Mucosa of descending colon (tissue), 3 donors: ENCODE results near the gene OR8D2. TPM values are rescaled to one million over a fixed set of nuclear protein-coding genes. Genes with fewer than 3 reads are reported as not detected.
"Not testable (repeated sequence)": the region's sequence is repeated elsewhere in the genome, so short reads cannot be mapped to it uniquely, and the experiment has no call there.

Experiments
- ATAC-seq: fragments of 200-7000 bp; cut with Tn5 transposase; one replicate; pipeline ENCODE4 v1.9.1; 2020; ENCODE audit warnings: mild to moderate bottlenecking, moderate library complexity
- DNase-seq, 3 donors: peaks; one replicate each; pipeline ENCODE4 v3.0.0-alpha.2; 2020
- H3K36me3 ChIP-seq: fragments of 200-600 bp; one replicate; pipeline ENCODE4 v1.8.0; 2021; ENCODE audit warnings: low read depth, mild to moderate bottlenecking
- H3K4me1 ChIP-seq: fragments of 200-600 bp; one replicate; pipeline ENCODE4 v1.8.0; 2021; ENCODE audit warnings: low read depth, mild to moderate bottlenecking
- H3K4me3 ChIP-seq: fragments of 200-600 bp; one replicate; pipeline ENCODE4 v1.8.0; 2021; ENCODE audit warnings: mild to moderate bottlenecking
- H3K9me3 ChIP-seq: fragments of 200-600 bp; one replicate; pipeline ENCODE4 v1.8.0; 2021; ENCODE audit warnings: mild to moderate bottlenecking
- intact Hi-C, 2 donors: fragments of 100-400 bp; cut with DNase I in 1 of 2; cut with micrococcal nuclease in 1 of 2; formaldehyde crosslinking; loops; one replicate each; pipeline versions ENCODE4 v1.11.0 to v1.11.1; 2022; cut with DNase I, micrococcal nuclease
- total RNA-seq, 3 donors: library from RNA; stranded (reverse); fragmentation: NEBNext Ultra II Directional in 2 of 3; extraction: Animal tissue kit (Norgen Biotek cat#: 25700) in 2 of 3; gene quantifications; one replicate each; pipeline versions ENCODE4 v1.2.1 to v1.2.4, GENCODE V29; 2021 to 2023
- TF ChIP-seq, protein P1 (sequence below): fragments of 200-600 bp; IDR thresholded peaks from one replicate; pipeline ENCODE4 v1.8.0; 2022; ENCODE audit warnings: antibody characterized with exemption, mild to moderate bottlenecking
- donor health status: DM: no; HTN: no; CAD: no; lungs with moderate emphysema.
- donor health status: DM: no; HTN: no; CAD: no.
- donor health status: DM: no; HTN: yes; CAD: no.

The OR8D2 gene
- total RNA-seq, 3 donors from 2014 or later = not detected

DNA sequence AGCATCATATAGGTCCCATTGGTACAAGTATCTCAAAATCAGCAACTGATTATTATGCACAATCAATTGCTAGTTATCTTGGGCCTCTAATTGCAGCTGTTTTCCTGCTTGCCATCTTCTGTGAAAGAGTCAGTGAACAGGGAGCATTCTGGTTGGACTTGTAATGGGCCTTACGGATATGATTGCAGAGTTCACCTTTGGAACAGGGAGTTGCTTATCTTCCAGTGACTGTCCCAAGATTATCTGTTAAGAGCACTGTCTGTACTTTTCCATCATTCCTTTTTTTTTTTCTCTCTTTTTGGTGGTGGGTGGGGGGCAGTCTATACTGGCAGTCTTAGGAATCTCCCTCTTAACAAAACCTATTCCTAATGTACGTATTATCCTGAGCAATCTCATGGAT lies 46.0 kb downstream of the OR8D2 start:
- H3K9me3 ChIP-seq = no peaks in the 10 kb centered on the region
- intact Hi-C loops = no loop called here
- H3K36me3 ChIP-seq = no peaks in the 10 kb centered on the region
- ATAC-seq (peak; percentile 81), DNase-seq (peak in 1 of 3 donors; percentile 13)
- H3K4me1 ChIP-seq = no peaks in the 10 kb centered on the region
- no peak overlapping the region for H3K4me3 ChIP-seq
- TF ChIP-seq, protein P1, sequence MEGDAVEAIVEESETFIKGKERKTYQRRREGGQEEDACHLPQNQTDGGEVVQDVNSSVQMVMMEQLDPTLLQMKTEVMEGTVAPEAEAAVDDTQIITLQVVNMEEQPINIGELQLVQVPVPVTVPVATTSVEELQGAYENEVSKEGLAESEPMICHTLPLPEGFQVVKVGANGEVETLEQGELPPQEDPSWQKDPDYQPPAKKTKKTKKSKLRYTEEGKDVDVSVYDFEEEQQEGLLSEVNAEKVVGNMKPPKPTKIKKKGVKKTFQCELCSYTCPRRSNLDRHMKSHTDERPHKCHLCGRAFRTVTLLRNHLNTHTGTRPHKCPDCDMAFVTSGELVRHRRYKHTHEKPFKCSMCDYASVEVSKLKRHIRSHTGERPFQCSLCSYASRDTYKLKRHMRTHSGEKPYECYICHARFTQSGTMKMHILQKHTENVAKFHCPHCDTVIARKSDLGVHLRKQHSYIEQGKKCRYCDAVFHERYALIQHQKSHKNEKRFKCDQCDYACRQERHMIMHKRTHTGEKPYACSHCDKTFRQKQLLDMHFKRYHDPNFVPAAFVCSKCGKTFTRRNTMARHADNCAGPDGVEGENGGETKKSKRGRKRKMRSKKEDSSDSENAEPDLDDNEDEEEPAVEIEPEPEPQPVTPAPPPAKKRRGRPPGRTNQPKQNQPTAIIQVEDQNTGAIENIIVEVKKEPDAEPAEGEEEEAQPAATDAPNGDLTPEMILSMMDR = no peak

DNA sequence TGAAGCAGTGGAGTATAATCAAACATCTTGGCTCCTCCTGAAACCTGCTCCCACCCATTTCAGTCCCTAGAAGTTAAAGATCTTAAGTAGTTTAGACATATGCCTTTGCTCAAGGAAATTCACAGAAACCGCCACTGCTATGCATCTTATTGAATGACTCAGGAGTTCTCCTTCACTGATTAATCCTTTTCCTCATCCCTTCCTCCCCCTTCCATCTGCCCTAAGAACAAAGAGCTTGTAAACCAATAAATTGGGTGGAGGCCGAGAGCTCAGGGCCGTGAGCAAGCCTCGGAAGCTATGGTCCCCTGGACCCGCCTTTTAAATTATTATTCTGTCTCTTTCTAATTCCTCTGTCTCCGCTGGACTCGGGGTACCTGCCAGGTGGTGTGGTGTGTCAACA lies 49.1 kb downstream of the OR8D2 start:
- intact Hi-C loops, H3K9me3 ChIP-seq, H3K4me1 ChIP-seq, H3K4me3 ChIP-seq, H3K36me3 ChIP-seq: not testable (repeated sequence)
- ATAC-seq (peak; percentile 50), DNase-seq (peak in 2 of 3 donors; percentile 33 to 40)

Other genes starting within 250 kb of the OR8D2 start
- 10 to 100 TPM; 41.2 to 97.3 (median 55.8) TPM for gene VWA5A, start 204.7 kb downstream of the OR8D2 start, total RNA-seq
- gene OR10D3, start 136.9 kb downstream of the OR8D2 start, total RNA-seq = not detected
- gene OR8G1, start 79.1 kb downstream of the OR8D2 start, total RNA-seq = not detected
- gene OR8G5, start 63.8 kb downstream of the OR8D2 start, total RNA-seq = not detected
- gene OR8D1, start 6.2 kb downstream of the OR8D2 start, total RNA-seq = under 1 TPM in 1 of 3 donors, not detected in 2; 0.29 TPM
- not detected for gene OR8B2, start 64.3 kb upstream of the OR8D2 start, total RNA-seq
- gene OR8B3, start 78.8 kb upstream of the OR8D2 start, total RNA-seq = not detected
- gene OR8B4, start 104.7 kb upstream of the OR8D2 start, total RNA-seq = not detected
- not detected for gene OR8B8, start 125.5 kb upstream of the OR8D2 start, total RNA-seq
- gene OR8B12, start 223.5 kb upstream of the OR8D2 start, total RNA-seq = not detected
- not detected for gene OR8A1, start 249.8 kb upstream of the OR8D2 start, total RNA-seq